A549 treated with Hydrocortisone at 1 μM for 4 hours (cell line): Measurements from ENCODE around the gene ZFX. TPM values are rescaled to one million over a fixed set of nuclear protein-coding genes. Genes with fewer than 3 reads are reported as not detected.

Experiments
- total RNA-seq: library from RNA; stranded (reverse); fragments of 200-300 nt; extraction: Qiagen RNA extraction; gene quantifications from 5 replicates; pipeline ENCODE4 v1.2.3, GENCODE V29; 2022

ZFX gene
- total RNA-seq = 7.1 to 10.6 TPM (median 8.7 TPM) in 5 replicates

GRCh38 chrX:24149351-24150050, at the start of gene ZFX:
Gene ZFX, plus strand, starts transcription at chrX:24149729. Its CDS starts 23,014 bp downstream, at chrX:24172743.

Other genes with a start within 250 kb of the ZFX start
- gene APOO, start 241.8 kb upstream of the ZFX start, total RNA-seq = 30.4 to 30.9 TPM (median 30.6 TPM) in 5 replicates
- gene CXorf58, start 241.7 kb upstream of the ZFX start, total RNA-seq = 0.06 to 0.07 TPM (median 0.07 TPM) in 4 of 5 replicates, not detected in the other
- 3.1 to 4.4 TPM (median 3.5 TPM) in 5 replicates for gene KLHL15, start 122.5 kb upstream of the ZFX start, total RNA-seq
- 118 to 207 TPM (median 131 TPM) in 5 replicates for gene EIF2S3, start 94.8 kb upstream of the ZFX start, total RNA-seq
- not detected in 5 replicates for gene SUPT20HL2, start 164.3 kb downstream of the ZFX start, total RNA-seq
- gene SUPT20HL1, start 210.9 kb downstream of the ZFX start, total RNA-seq = not detected in 5 replicates